SW 1271 (cell line): ENCODE data around the gene SSTR5.
"Not testable (repeated sequence)": the region's sequence is repeated elsewhere in the genome, so short reads cannot be mapped to it uniquely, and the experiment has no call there.

Experiments
- DNase-seq, 2 experiments: peaks; one replicate each; lab custom pipeline; 2025; lab: John Stamatoyannopoulos, UW

Gene SSTR5

GRCh38 chr16:1072526-1073261 is at the start of gene SSTR5:
TSS of gene SSTR5 (plus strand) at chr16:1072747. CDS start at chr16:1078869, 6,122 bp downstream.
- no peak for DNase-seq

- no peak for DNase-seq
These were observed 48.4 kb upstream of the SSTR5 start for GRCh38 chr16:1024138-1024537.

DNA sequence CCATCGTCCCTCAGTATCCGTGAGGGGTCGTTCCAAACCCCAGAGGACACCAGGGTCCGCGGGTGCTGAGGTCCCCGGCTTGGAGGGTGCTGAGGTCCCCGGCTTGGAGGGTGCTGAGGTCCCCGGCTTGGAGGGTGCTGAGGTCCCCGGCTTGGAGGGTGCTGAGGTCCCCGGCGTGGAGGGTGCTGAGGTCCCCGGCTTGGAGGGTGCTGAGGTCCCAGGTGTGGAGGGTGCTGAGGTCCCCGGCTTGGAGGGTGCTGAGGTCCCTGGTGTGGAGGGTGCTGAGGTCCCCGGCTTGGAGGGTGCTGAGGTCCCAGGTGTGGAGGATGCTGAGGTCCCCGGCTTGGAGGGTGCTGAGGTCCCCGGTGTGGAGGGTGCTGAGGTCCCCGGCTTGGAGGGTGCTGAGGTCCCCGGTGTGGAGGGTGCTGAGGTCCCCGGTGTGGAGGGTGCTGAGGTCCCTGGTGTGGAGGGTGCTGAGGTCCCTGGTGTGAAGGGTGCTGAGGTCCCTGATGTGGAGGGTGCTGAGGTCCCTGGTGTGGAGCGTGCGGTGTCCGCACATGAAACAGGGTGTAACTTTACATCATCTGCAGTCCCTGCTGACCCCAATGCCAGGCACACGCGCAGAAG is 47.3 kb upstream of the SSTR5 start:
- DNase-seq: not testable (repeated sequence)

- DNase-seq: no peak
These were observed 46.3 kb upstream of the SSTR5 start for GRCh38 chr16:1026057-1026783.

DNA sequence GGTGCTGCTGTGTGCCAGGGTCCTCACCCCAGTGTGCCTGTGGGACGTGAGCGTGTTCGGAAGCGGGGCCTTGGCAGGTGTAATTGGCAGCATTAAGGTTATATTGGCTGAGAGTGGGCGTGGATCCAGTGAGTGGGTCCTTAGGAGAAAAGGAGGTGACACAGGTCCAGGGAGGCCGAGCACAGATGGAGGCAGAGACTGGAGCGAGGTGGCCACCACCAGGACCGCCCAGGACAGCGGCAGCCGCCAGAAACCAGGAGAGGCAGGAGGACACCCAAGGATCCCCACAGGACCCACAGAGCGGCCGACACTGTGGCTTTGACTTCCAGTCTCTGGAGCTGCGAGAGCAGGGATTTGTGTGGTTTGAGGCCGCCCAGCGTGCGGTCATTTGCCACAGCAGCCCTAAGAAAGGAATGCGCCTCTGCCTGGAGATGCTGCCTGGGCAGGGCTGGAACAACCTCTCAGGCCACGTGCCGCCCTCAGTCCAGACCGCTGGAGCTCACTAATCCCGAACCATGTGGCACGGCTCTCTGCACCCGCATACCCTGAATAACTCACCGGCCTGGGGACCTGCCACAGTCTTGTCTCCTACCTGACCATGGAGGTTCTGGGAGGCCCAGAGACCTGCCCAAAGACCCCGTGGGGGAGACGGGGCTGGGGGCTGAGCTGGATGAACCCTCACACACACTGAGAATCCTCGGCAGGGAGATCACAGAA is 45.6 kb upstream of the SSTR5 start:
- DNase-seq: no peak

- no peak for DNase-seq
These were observed 45.1 kb upstream of the SSTR5 start for GRCh38 chr16:1027501-1027815.

DNA sequence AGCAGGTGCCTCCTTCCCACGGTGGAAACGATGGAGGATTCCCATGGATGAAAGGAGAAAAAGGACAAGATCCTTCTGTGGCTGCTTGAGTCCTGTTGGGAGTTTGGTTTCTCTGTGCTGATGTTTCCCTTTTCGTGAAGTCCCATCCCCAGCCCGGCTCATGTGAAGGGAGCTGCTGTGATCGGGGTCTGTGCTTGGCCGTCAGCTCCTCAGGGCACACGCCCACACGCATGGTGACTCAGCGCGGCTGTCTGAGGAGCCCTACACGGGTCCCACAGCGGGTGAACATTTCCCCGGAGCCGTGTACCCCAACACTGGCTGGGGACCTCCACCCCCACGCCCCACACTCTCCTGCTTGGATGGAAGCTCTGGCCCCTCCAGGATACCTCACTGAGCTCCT is 44.5 kb upstream of the SSTR5 start:
- DNase-seq: no peak

DNA sequence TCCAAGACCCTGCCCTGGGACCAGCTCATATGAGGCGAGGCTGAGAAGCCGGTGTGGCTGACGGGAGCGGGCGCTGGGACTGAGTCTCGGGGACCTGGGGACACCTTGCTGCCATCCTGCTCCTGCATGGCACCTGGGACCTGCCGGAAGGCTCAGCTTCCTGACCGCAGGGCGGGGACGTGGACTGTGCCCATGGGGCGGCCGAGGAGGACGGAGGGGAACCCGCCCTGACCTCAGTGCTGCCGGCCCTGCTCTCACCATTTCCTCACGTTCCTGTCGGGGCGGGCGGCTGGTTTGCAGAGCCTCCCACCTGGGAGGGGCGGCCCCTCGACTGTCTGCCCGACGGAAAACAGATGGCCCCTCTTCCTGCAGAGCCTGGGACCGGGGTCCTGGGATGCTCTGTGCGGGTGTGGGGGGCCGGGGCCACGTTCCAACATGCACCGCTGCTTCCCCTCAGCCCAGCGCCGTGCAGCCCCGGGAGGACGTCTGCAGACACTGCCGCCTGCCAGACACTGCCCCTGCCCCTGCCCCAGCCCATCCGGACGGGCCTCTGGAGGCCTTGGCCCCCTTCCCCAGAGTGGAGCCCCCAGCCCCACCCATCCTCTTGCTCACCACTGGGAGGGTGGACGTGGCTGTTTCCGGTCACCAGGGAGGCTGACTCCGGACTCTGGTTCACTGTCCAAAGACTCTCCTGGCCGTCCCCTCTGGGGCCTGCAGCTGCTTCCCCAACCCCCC is 43.9 kb upstream of the SSTR5 start:
- DNase-seq: no peak

GRCh38 chr16:1029259-1029545 is 43.3 kb upstream of the SSTR5 start:
- DNase-seq: no peak

GRCh38 chr16:1030473-1030901 is 42.1 kb upstream of the SSTR5 start:
- DNase-seq: no peak

DNA sequence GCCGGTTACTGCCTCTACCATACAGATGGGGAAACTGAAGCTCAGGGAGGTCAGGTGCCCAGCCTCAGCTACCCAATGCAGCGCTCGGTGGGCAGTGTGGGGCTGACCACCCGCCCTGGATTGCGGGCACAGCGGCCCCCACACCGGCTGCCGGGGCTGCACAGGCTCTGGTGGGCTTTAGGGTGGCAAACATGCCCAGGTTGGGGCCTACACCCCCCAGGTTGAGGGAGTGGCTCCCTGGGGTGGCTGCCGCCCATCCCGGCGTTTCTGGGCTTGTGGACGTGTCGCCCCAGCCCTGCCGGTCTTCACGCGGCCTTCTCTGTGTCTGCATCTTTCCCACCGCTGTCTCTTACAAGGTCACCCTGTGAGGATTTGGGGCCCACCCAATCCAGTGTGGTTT is 40.9 kb upstream of the SSTR5 start:
- no peak for DNase-seq

DNA sequence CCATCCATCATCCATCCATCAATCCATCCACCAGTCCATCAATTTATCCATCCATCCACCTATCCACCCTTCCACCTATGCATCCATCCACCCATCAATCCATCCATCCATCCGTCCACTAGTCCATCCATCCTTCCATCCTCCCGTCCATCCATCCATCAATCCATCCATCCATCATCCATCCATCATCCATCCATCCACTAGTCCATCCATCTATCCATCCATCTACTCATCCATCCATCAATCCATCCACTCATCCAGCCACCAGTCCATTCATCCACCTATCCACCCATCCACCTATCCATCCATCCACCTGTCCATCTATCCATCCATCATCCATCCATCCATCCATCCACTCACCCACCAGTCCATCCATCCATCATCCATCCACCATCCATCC is 39.9 kb upstream of the SSTR5 start:
- DNase-seq: no peak

DNA sequence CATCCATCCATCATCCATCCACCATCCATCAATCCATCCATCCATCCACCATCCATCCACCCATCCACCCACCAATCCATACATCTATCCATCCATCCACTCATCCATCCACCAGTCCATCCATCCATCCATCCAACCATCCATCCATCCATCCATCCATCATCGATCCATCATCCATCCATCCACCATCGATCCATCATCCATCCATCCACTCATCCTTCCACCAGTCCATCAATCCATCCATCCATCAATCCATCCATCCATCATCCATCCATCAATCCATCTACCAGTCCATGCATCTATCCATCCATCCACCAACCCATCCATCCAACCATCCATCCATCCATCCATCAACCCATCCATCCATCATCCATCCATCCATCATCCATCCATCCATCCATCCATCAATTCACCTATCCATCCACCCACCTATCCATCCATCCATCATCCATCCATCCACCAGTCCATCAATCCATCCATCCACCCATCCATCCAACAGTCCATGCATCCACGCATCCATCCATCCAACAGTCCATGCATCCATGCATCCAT is 39.3 kb upstream of the SSTR5 start:
- no peak for DNase-seq

DNA sequence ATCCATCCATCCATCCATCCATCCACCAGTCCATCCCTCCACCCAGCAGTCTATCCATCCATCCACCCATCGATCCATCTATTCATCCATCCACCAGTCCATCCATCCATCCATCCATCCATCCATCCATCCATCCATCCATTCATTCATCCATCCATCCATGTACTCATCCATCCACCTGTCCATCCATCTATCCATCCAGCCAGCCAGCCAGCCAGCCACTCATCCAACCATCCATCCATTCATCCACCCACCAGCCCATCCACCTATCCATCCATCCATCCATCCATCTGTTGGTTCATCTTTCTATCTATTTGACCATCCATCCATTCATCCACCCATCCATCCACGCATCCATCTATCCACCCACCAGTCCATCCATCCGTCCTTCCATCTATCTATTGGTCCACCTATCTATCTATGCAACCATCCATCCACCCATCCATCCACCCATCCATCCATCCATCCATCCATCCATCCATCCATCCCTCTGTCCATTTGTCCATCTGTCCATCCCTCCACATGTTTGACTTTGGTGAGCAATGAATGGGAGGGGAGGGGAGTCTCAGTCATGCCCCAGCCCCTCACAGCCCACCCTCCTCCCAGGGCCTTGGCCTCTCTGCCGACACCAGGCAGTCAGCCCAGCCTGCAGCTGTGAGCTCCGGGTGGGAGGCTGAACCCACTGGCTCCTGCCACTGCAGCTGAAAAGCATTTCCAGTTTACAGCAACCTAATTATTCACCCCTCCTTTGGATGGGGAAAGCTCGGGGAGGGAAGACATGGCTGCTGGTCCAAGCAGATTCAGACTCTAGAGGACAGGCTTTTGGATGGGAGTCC is 38.1 kb upstream of the SSTR5 start:
- DNase-seq: no peak

DNA sequence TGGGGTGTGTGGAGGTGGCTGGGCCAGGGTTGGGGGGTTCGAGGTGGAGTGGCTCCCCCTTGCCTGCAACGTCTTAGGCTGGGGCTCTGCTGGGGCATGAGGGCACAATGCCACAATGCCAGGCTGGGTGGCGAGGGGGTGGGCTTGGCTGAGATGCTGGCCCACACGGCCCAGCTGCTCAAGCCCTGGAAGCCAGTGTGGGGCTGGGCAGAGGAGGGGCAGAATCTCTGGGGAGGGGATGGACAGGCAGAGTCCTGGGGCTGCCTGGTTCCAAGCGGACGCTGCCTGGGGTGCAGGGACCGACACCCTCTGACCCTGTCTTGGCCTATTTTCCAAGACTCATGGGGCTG is 37.5 kb upstream of the SSTR5 start:
- no peak for DNase-seq

DNA sequence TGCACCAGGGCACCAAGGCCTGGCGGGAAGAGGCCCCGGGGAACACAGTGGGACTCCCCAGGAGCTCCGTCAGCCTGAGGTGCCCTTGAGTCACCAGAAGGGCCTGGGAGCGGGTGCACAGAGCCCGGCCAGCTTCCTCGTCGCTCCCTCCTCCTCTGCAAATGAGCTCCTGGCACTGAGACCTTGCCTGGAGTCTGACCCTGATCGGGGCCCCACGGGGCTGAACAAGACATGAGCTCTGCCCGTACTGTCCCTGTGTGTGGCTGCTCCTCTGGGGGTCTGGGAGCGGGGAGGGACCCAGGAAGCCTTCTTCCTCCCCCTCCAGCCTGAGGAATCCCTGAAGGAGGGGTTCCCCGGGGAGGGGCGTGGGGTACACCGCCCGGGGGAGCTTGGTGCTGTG is 36.4 kb upstream of the SSTR5 start:
- DNase-seq: no peak

DNA sequence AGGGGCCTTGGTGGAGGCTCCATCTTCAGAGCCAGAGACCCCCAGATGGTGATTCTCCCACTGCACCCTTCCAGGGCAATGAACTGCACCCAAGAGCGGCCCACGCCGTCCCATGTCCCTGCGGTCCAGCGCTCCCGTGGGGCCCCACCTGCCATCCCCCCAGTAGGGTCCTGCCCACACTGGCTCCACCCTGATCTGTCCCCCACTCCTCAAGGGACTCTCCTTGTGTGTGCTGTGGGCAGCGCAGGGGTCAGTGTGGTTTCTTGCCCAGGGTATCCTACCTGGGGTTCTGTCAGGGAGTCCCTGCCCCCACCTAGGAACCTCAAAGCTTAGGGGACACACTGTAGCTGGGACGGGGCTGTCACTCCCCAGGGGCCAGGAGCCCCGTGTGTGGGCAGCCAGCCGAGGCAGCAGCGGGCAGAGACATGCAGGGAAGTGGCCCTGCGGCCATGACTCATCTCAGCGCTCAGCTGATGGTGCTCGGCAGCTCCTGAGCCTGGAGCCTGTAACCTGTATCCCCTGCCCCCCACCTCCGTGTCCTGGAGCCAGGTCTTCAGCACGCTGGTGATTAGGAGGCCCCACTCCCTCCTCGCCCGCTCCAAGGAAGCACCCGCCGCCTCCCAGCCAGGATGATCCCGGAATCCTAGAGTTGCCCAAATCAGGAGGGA is 35.7 kb upstream of the SSTR5 start:
- no peak for DNase-seq

GRCh38 chr16:1037394-1038257 is 34.9 kb upstream of the SSTR5 start:
- DNase-seq: no peak

DNA sequence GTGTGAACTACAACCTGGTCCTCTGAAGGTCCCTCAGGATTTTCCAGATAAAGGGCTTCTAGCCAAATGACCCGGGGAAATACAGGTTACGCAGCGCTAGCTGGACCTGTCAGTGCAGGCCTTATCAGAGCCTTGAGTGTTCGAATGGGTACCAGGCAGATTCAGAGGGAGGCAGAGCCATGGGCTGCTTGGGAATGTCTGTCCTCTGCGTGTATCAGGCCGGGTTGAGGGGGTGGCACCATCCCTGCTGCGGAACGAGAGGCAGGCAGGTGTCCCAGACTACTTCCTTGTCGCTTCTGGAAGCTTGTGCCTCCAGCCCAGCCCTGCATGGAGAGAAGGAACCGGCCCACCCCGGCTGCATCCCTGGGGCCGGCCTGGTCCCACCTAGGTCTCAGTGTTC is 33.6 kb upstream of the SSTR5 start:
- DNase-seq: no peak

DNA sequence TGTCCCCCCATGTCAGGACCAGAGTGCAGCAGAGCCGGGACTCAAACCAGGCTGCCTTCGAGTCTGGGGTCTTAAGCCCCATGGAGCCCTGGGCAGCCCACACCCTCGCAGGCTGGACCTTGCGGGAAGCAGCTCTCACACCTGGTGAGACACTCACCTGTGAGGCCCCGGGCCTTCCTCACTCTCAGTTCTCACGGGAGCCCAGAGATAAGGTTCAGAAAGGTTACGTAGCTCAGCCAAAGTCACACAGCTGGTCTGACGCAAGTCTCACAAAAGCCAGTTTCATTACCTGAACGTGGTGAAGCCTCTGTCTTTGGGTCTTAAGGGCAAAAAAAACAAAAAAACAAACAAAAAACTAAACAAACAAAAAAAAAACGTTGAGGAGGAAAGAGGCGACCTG is 32.8 kb upstream of the SSTR5 start:
- no peak for DNase-seq
